ELF-1 (cell line): ENCODE results near the gene ENDOD1.

Experiments
- DNase-seq: peaks from one replicate; pipeline ENCODE4 v3.0.0-alpha.2; 2016; ENCODE audit warnings: low read depth, low spot score

The ENDOD1 gene

DNA sequence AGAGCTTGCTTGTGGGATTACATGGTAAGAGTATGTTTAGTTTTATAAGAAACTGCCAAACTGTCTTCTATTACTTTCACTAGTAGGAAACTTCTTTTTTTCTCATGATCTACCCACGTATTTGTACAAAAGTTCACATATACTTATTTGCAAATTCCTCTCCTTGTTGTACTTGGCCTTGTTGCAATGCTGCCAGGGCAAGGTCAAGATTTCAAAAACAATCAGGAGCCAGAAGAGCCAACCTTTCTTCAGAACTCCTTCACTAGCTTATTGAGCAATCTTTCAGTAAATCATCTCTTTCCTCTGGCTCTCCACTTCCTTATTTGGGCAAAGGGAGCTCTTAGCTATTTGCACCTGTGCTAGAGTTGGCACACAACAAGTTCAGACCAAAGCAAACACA, 13.2 kb upstream of the ENDOD1 start:
- DNase-seq = no peak

- DNase-seq = no peak
Observed at GRCh38 chr11:95076981-95077380, 12.7 kb upstream of the ENDOD1 start.

DNA sequence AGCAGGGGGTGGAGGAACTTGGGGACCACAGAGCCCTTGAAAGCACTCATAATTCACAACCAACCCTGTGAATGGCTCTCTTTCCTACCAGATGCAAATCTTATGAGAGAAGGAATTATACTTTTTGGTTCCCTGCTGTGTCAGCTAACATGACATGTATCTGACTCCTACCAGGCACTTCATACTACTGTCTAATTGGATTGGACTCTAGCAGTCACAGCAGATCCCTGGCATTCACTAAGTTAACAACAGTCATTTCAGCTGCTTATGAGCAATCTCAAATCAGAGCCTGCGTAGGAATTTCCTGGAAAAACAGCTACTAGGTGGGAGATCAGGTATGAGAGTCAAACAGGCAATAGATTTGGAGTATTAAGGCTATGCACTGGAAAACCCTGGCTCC, 11.1 kb upstream of the ENDOD1 start:
- DNase-seq = no peak

GRCh38 chr11:95081010-95081409, 8.6 kb upstream of the ENDOD1 start:
- no peak for DNase-seq

GRCh38 chr11:95081412-95081811, 8.2 kb upstream of the ENDOD1 start:
- DNase-seq = peak; percentile 17

DNA sequence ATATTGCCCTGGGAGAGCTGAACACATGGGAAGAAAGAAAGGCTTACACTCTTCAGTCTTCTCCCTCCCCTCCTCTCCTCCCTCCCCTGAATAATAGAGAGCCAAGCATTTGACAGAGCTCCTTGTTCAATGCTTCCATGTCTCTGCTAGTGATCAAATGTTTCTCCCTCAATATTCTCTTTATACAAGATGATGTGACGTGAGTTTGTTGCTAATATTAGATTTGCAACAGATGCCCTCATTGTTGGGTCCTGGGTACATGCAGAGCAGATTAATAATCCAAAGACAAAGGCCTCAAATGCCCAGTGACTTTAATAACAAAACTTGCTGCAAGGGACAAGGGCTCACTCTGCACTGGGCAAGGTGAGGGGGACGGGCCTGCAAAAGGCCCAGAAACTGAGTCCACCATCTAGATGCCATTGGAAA, 7.1 kb upstream of the ENDOD1 start:
- no peak for DNase-seq

GRCh38 chr11:95084509-95084908, 5.1 kb upstream of the ENDOD1 start:
- no peak for DNase-seq

GRCh38 chr11:95085117-95085816, 4.4 kb upstream of the ENDOD1 start:
- DNase-seq = no peak

DNA sequence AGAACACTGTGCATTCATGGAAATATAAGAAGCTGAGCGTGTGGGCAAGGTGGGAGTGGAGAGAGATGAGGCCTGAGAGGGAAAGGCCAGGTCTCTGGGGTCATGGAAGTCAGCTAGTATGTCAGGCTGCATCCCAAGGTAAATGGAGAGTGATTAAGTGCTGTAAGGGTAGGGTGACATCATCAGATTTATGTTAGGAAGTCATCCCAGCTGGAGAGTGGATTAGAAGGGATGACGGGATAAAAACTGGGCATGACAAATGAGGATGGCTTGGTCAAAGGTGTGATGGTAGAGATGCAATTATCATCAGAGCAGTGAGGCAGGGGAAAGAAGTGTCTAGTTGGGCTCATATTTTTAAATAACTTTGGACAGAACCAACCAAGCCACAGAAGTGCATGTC, 3.5 kb upstream of the ENDOD1 start:
- DNase-seq = no peak

GRCh38 chr11:95086836-95087570, 2.6 kb upstream of the ENDOD1 start:
- no peak for DNase-seq

- DNase-seq = no peak
Observed at GRCh38 chr11:95088946-95089619, 563 bp upstream of the ENDOD1 start.

- DNase-seq = no peak
Observed at GRCh38 chr11:95091663-95092180, 2.1 kb downstream of the ENDOD1 start.

- peak; percentile 34 for DNase-seq
Observed at GRCh38 chr11:95092549-95093324, 3.1 kb downstream of the ENDOD1 start.

DNA sequence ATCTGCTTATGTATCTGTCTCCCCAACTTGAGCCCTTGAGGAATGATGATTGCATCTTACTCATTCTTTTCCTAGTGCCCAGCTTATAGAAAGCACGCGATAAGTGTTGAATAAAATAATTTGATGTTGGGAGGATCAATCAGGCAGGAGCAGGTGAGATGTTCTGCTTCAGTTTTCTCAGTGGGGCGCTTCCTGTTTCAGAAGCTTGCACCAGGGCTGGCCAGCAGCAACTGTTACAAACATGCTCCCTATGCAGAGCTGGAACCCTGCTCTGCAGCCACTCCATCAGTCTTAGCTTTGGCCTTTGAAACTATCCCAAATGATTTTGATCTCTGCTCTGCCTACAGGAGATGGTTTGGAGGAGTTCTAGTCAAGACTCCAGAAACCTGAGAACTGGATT, 3.9 kb downstream of the ENDOD1 start:
- no peak for DNase-seq

GRCh38 chr11:95095858-95096587, 6.4 kb downstream of the ENDOD1 start:
- DNase-seq = no peak

GRCh38 chr11:95097209-95097608, 7.6 kb downstream of the ENDOD1 start:
- peak; percentile 69 for DNase-seq

GRCh38 chr11:95098826-95099225, 9.2 kb downstream of the ENDOD1 start:
- DNase-seq = no peak

- DNase-seq = no peak
Observed at GRCh38 chr11:95100191-95100648, 10.6 kb downstream of the ENDOD1 start.

DNA sequence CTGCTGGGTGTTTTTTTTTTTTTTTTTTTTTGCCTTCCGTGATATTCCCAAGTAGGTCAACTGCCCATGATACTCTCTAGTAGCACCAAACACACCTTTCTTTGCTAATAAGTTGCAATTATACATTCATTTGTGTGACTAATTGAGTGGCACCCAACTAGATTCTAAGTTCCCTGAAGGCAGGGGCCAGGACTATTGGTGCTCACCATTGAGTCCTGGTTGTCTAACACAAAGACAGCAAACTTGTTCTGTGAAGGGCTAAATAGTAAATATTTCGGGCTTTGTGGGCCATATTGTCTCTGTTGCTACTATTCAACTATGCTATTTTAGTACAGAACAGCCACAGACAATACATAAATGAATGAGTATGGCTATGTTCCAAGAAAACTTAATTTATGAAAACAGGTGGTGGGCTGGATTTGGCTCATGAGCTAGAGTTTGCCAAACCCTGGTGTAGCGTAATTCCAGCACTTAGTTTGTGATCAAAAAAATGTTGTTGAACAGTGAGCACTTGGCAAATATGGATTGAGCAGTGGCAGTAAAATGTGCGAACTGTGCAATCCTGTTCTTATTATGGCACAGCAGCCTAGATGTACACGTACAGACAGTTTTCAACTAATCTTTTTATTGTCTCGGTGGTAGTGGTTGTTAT, 11.3 kb downstream of the ENDOD1 start:
- DNase-seq = no peak

GRCh38 chr11:95101935-95102334, 12.3 kb downstream of the ENDOD1 start:
- DNase-seq = no peak
